K562 (cell line): ENCODE results near the gene DLGAP1. TPM values are rescaled to one million over a fixed set of nuclear protein-coding genes. Genes with fewer than 3 reads are reported as not detected.
A peak's percentile ranks its signal among the peaks of the same experiment; 100 is the strongest.

ENCODE experiments used
- CHD2 ChIP-seq: IDR thresholded peaks from 2 replicates; pipeline ENCODE4 v1.6.1; 2011; ENCODE audit warnings: low read depth, low read length
- COPS2 ChIP-seq: fragments of 450-650 bp; conservative IDR thresholded peaks from 2 replicates; pipeline ENCODE4 v1.6.1; 2016; ENCODE audit warnings: mild to moderate bottlenecking, moderate library complexity
- DEAF1 ChIP-seq: fragments of 450-650 bp; formaldehyde crosslinking; IDR thresholded peaks from 2 replicates; pipeline ENCODE4 v1.4.0; 2020; ENCODE audit warnings: mild to moderate bottlenecking, moderate library complexity
- NR2C2 ChIP-seq, 2 experiments: fragments of 200-800 bp in 1 of 2; sonication (Bioruptor generic) in 1 of 2; sonication (generic) in 1 of 2; formaldehyde crosslinking in 1 of 2; IDR thresholded peaks; 2 replicates each; pipeline versions ENCODE4 v1.6.1 to v1.8.0; 2016 to 2022; ENCODE audit warnings: mild to moderate bottlenecking in 1 of 2, missing compliant biosample characterization in 1 of 2, missing genetic modification characterization in 1 of 2, missing genetic modification reagents in 1 of 2
- PHF21A ChIP-seq: fragments of 450-650 bp; IDR thresholded peaks from 2 replicates; pipeline ENCODE4 v1.6.1; 2017; ENCODE audit warnings: low read depth, borderline replicate concordance
- TEAD4 ChIP-seq, 2 experiments: sonication (generic) in 1 of 2; formaldehyde crosslinking in 1 of 2; IDR thresholded peaks; 2 replicates each; pipeline versions ENCODE4 v1.6.1 to v1.8.0; 2012 to 2022; ENCODE audit warnings: borderline replicate concordance in 1 of 2, inconsistent platforms in 1 of 2, low read length in 1 of 2, mild to moderate bottlenecking in 1 of 2, missing genetic modification reagents in 1 of 2
- ZKSCAN3 ChIP-seq: fragments of 250-450 bp; sonication (Bioruptor Pico); IDR thresholded peaks from 2 replicates; pipeline ENCODE4 v1.4.0; 2020
- ZNF23 ChIP-seq: fragments of 250-450 bp; sonication (Bioruptor Pico); IDR thresholded peaks from 2 replicates; pipeline ENCODE4 v1.4.0; 2020; ENCODE audit warnings: mild to moderate bottlenecking
- ZNF518B ChIP-seq: fragments of 250-450 bp; sonication (Bioruptor Pico); IDR thresholded peaks from 2 replicates; pipeline ENCODE4 v1.5.0; 2021; ENCODE audit warnings: mild to moderate bottlenecking, moderate library complexity
- ZSCAN29 ChIP-seq: fragments of 450-650 bp; IDR thresholded peaks from 2 replicates; pipeline ENCODE4 v1.6.1; 2017
- polyA plus RNA-seq, 8 experiments: library from polyadenylated mRNA; depleted of rRNA in 4 of 8; stranded (reverse) in 5 of 8; unstranded in 3 of 8; fragments of >200 nt; fragmentation: Nextera tagmentation in 2 of 8; fragmentation: Illumina TruSeq in 1 of 8; extraction: Ambion mirVana in 2 of 8; extraction: Trizol in 1 of 8; gene quantifications; 2 replicates each; pipeline versions ENCODE4 v1.2.1 to v1.2.3, GENCODE V29; 2011 to 2014; ENCODE audit warnings: inconsistent platforms in 1 of 8, missing spikeins in 1 of 8
- total RNA-seq, 7 experiments: library from RNA; depleted of rRNA in 6 of 7; stranded (reverse); fragments of >200 nt in 6 of 7; fragmentation: Illumina TruSeq in 2 of 7; extraction: Trizol in 2 of 7; gene quantifications; 2 replicates each; pipeline versions ENCODE4 v1.2.1 to v1.2.3, GENCODE V29; 2011 to 2021; ENCODE audit warnings: low replicate concordance in 1 of 7
- TF ChIP-seq, protein P1 (sequence below), 2 experiments: IDR thresholded peaks; 2 replicates each; pipeline ENCODE4 v1.6.1; 2011; ENCODE audit warnings: borderline replicate concordance in 1 of 2, control low read depth in 1 of 2, low read depth in 1 of 2, low read length in 1 of 2, mild to moderate bottlenecking in 1 of 2, mixed read lengths in 1 of 2, moderate library complexity in 1 of 2; ENCODE audit not compliant: insufficient read depth in 1 of 2, insufficient read length in 1 of 2, poor library complexity in 1 of 2, severe bottlenecking in 1 of 2; ENCODE audit errors: extremely low read depth in 1 of 2
- TF ChIP-seq, protein P2 (sequence below): sonication (generic); formaldehyde crosslinking; IDR thresholded peaks from 2 replicates; pipeline ENCODE4 v1.8.1; 2023; ENCODE audit warnings: mild to moderate bottlenecking, missing genetic modification reagents
- TF ChIP-seq, protein P3 (sequence below): sonication (generic); formaldehyde crosslinking; IDR thresholded peaks from 2 replicates; pipeline ENCODE4 v1.8.0; 2022; ENCODE audit warnings: mild to moderate bottlenecking, missing genetic modification reagents, borderline replicate concordance

DLGAP1 gene
- total and polyA plus RNA-seq, 9 of the 15 experiments (the other 6 are each of a cell fraction or from before 2014, with no cell fraction given): 0.04 to 0.22 (median 0.08) TPM

DNA sequence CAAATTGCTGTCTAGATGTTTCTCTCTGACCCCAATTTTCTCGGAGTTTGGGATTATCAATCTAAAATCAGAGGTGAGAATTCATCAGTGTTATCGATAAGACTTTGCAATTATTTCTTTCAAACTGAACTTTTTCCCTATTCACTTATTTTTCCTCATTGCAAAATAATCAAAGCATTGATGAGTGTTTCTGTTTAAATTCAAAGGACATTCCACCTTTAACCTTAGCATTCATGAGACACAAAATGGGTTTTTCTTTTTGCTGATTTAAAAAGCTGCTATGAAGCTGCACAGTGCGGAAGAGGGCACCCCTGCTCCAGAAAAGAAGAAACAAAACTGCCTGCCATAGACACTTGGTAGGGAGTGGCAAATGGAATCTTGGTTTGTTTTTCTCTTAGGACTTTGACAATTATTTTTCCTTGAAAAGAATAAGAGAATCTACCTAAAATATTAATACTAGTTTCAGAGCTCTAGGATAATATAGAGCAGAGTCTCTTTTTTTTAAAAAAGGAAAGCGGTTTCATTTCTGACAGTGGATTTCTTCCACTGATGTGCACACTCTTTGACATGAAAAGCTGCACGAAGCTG lies 801.8 kb downstream of the DLGAP1 start (continued):
- no peak; the same call in 1 of the 2 replicates for TF ChIP-seq ZNF518B (CRISPR knock-in tag)
- TF ChIP-seq TEAD4 (IDR thresholded peaks at IDR 0.05; ENCODE audit: low read length): no peak
- TF ChIP-seq TEAD4 (CRISPR knock-in tag; IDR thresholded peaks at IDR 0.05; ENCODE audit: borderline replicate concordance): no peak
- no peak for TF ChIP-seq ZNF23 (CRISPR knock-in tag)
- no peak for TF ChIP-seq COPS2
- TF ChIP-seq, protein P1, sequence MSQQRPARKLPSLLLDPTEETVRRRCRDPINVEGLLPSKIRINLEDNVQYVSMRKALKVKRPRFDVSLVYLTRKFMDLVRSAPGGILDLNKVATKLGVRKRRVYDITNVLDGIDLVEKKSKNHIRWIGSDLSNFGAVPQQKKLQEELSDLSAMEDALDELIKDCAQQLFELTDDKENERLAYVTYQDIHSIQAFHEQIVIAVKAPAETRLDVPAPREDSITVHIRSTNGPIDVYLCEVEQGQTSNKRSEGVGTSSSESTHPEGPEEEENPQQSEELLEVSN (IDR thresholded peaks at IDR 0.05; ENCODE audit: borderline replicate concordance in 1 of 2, extremely low read depth in 1 of 2, insufficient read depth in 1 of 2, insufficient read length in 1 of 2, low read depth in 1 of 2, low read length in 1 of 2, poor library complexity in 1 of 2, severe bottlenecking in 1 of 2): no peak
- no peak for TF ChIP-seq CHD2
- TF ChIP-seq, protein P2, sequence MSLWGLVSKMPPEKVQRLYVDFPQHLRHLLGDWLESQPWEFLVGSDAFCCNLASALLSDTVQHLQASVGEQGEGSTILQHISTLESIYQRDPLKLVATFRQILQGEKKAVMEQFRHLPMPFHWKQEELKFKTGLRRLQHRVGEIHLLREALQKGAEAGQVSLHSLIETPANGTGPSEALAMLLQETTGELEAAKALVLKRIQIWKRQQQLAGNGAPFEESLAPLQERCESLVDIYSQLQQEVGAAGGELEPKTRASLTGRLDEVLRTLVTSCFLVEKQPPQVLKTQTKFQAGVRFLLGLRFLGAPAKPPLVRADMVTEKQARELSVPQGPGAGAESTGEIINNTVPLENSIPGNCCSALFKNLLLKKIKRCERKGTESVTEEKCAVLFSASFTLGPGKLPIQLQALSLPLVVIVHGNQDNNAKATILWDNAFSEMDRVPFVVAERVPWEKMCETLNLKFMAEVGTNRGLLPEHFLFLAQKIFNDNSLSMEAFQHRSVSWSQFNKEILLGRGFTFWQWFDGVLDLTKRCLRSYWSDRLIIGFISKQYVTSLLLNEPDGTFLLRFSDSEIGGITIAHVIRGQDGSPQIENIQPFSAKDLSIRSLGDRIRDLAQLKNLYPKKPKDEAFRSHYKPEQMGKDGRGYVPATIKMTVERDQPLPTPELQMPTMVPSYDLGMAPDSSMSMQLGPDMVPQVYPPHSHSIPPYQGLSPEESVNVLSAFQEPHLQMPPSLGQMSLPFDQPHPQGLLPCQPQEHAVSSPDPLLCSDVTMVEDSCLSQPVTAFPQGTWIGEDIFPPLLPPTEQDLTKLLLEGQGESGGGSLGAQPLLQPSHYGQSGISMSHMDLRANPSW (CRISPR knock-in tag): no peak
- peak; percentile 12; the same call in 1 of the 2 replicates for TF ChIP-seq DEAF1 (CRISPR knock-in tag)
- no peak for TF ChIP-seq PHF21A
- no peak for TF ChIP-seq ZKSCAN3 (CRISPR knock-in tag)
- TF ChIP-seq NR2C2 (CRISPR knock-in tag; IDR thresholded peaks at IDR 0.05): no peak
- TF ChIP-seq NR2C2 (tag; IDR thresholded peaks at IDR 0.05): no peak
- TF ChIP-seq ZSCAN29: no peak
- TF ChIP-seq, protein P3, sequence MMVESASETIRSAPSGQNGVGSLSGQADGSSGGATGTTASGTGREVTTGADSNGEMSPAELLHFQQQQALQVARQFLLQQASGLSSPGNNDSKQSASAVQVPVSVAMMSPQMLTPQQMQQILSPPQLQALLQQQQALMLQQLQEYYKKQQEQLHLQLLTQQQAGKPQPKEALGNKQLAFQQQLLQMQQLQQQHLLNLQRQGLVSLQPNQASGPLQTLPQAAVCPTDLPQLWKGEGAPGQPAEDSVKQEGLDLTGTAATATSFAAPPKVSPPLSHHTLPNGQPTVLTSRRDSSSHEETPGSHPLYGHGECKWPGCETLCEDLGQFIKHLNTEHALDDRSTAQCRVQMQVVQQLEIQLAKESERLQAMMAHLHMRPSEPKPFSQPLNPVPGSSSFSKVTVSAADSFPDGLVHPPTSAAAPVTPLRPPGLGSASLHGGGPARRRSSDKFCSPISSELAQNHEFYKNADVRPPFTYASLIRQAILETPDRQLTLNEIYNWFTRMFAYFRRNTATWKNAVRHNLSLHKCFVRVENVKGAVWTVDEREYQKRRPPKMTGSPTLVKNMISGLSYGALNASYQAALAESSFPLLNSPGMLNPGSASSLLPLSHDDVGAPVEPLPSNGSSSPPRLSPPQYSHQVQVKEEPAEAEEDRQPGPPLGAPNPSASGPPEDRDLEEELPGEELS (CRISPR knock-in tag): no peak
